ENCODE measurements around the gene DEPP1. TPM values are rescaled to one million over a fixed set of nuclear protein-coding genes. Genes with fewer than 3 reads are reported as not detected.

Gene DEPP1
- total and polyA plus RNA-seq, 2 donors (not counting 3 experiments of a cell fraction or from before 2014, with no cell fraction given) = 364 to 951 TPM

GRCh38 chr10:44992732-44993225, 14.2 kb upstream of the DEPP1 start:
- Histone ChIP-seq H3K27me3 (ENCODE audit: control insufficient read depth in 2 of 2, insufficient read depth in 2 of 2, low read length in 2 of 2) (no peaks in the 10 kb centered on the region), H3K36me3 (ENCODE audit: control insufficient read depth in 2 of 2, extremely low read depth in 1 of 2, insufficient read depth in 2 of 2, low read length in 2 of 2) (no peaks in the 10 kb centered on the region), H3K27ac (ENCODE audit: insufficient read depth, low read depth, low read length) (no peak overlapping the region), H4K20me1 (replicated peaks; ENCODE audit: control insufficient read depth, extremely low read depth, insufficient read depth, low read length) (no peaks in the 10 kb centered on the region), H3K4me1 (ENCODE audit: control insufficient read depth, extremely low read depth, insufficient read depth, low read length) (peaks cover 17% of the 10 kb centered on the region), H2AFZ (ENCODE audit: low read depth, low read length) (no peak overlapping the region), H3K79me2 (ENCODE audit: control insufficient read depth, insufficient read depth, low read length) (no peaks in the 10 kb centered on the region), H3K9me3 (replicated peaks; ENCODE audit: control insufficient read depth, insufficient read depth, low read length) (no peaks in the 10 kb centered on the region), H3K9me1 (replicated peaks; ENCODE audit: control insufficient read depth, extremely low read depth, insufficient read depth, low read length) (no peaks in the 10 kb centered on the region), H3K4me2 (ENCODE audit: insufficient read depth, low read length) (no peak overlapping the region), H3K9ac (replicated peaks; ENCODE audit: extremely low read depth, insufficient read depth, low read length) (no peak overlapping the region), H3K4me3 (replicated peaks in 1 of 3; ENCODE audit: insufficient read depth in 1 of 3, low read depth in 1 of 3, low read length in 3 of 3) (no peak overlapping the region)
- FAIRE-seq = no peak
- no peak for TF ChIP-seq MYC (IDR thresholded peaks at IDR 0.05; ENCODE audit: low read depth, low read length)
- TF ChIP-seq FOS (IDR thresholded peaks at IDR 0.05; ENCODE audit: borderline replicate concordance, insufficient read depth, low read length) = no peak
- no peak for TF ChIP-seq POLR2A (IDR thresholded peaks at IDR 0.05; ENCODE audit: low read depth, low read length)
- no peak for TF ChIP-seq EZH2 (IDR thresholded peaks at IDR 0.05; ENCODE audit: borderline replicate concordance, low read depth, low read length, severe bottlenecking)
- no peak for TF ChIP-seq MAX (IDR thresholded peaks at IDR 0.05; ENCODE audit: insufficient read depth, insufficient read length)
- no peak for TF ChIP-seq GATA2 (IDR thresholded peaks at IDR 0.05; ENCODE audit: insufficient read depth, insufficient read length, low read depth, low read length)
- TF ChIP-seq POLR2AphosphoS5 (IDR thresholded peaks at IDR 0.05; ENCODE audit: insufficient read depth, low read depth, low read length) = no peak
- TF ChIP-seq CTCF (IDR thresholded peaks at IDR 0.05; ENCODE audit: extremely low read depth in 1 of 2, insufficient read depth in 1 of 2, low read depth in 1 of 2, low read length in 2 of 2) = no peak
- TF ChIP-seq JUN (IDR thresholded peaks at IDR 0.05; ENCODE audit: borderline replicate concordance, insufficient read depth, insufficient read length, low read depth) = no peak
- dilution Hi-C loops (cut with MboI; ENCODE audit: extremely low pct_ligation_motif_present, low sequenced_read_pairs) (no loop called here), intact Hi-C loops (cut with micrococcal nuclease) (no loop called here)
- no peak for DNase-seq (ENCODE audit: low read depth, low spot score)
- no TSS peak for BruUV-seq (replicated peaks)
- POLR2A ChIA-PET = no interaction called here
- CTCF ChIA-PET = interaction anchor here (0.9 to 1.5 kb wide), 2 partner anchors 10 to 60 kb away, joined by 3 to 4 read pairs; no protein-coding TSS in a partner anchor
